ENCODE measurements around the gene CASP14.
"Not testable (repeated sequence)": the region's sequence is repeated elsewhere in the genome, so short reads cannot be mapped to it uniquely, and the experiment has no call there.

Gene CASP14

GRCh38 chr19:15048885-15049541 lies at the start of gene CASP14:
TSS of gene CASP14 (plus strand) at chr19:15049480. CDS start at chr19:15052252, 2,772 bp downstream.
- H3K4me3 ChIP-seq (ENCODE audit: low read depth, low read length) = no peak within 1 kb of the TSS
- in situ Hi-C loops (cut with HindIII; ENCODE audit: low sequenced_read_pairs) = no loop called here
- no peak for TF ChIP-seq CTCF (IDR thresholded peaks at IDR 0.05; ENCODE audit: low read depth, low read length, missing control alignments)
- no peak for DNase-seq (ENCODE audit: low read depth)

GRCh38 chr19:15008308-15008707 lies 41.0 kb upstream of the CASP14 start:
- TF ChIP-seq CTCF (IDR thresholded peaks at IDR 0.05; ENCODE audit: low read depth, low read length, missing control alignments) = no peak
- DNase-seq (ENCODE audit: low read depth) = no peak
- in situ Hi-C loops (cut with HindIII; ENCODE audit: low sequenced_read_pairs) = no loop called here
- H3K4me3 ChIP-seq (ENCODE audit: low read depth, low read length) = no peak overlapping the region

- in situ Hi-C loops (cut with HindIII; ENCODE audit: low sequenced_read_pairs) = no loop called here
- TF ChIP-seq CTCF (IDR thresholded peaks at IDR 0.05; ENCODE audit: low read depth, low read length, missing control alignments) = no peak
- DNase-seq (ENCODE audit: low read depth) = no peak
- no peak overlapping the region for H3K4me3 ChIP-seq (ENCODE audit: low read depth, low read length)
Measured at GRCh38 chr19:15010501-15011300, 38.6 kb upstream of the CASP14 start.

- in situ Hi-C loops (cut with HindIII; ENCODE audit: low sequenced_read_pairs) = no loop called here
- TF ChIP-seq CTCF (IDR thresholded peaks at IDR 0.05; ENCODE audit: low read depth, low read length, missing control alignments) = no peak
- H3K4me3 ChIP-seq (ENCODE audit: low read depth, low read length) = no peak overlapping the region
- no peak for DNase-seq (ENCODE audit: low read depth)
Measured at GRCh38 chr19:15014579-15014978, 34.7 kb upstream of the CASP14 start.

GRCh38 chr19:15015946-15016542 lies 33.2 kb upstream of the CASP14 start:
- in situ Hi-C loops (cut with HindIII; ENCODE audit: low sequenced_read_pairs) = no loop called here
- DNase-seq (ENCODE audit: low read depth) = no peak
- TF ChIP-seq CTCF (IDR thresholded peaks at IDR 0.05; ENCODE audit: low read depth, low read length, missing control alignments) = no peak
- no peak overlapping the region for H3K4me3 ChIP-seq (ENCODE audit: low read depth, low read length)

- DNase-seq (ENCODE audit: low read depth); H3K4me3 ChIP-seq (ENCODE audit: low read depth, low read length); in situ Hi-C loops (cut with HindIII; ENCODE audit: low sequenced_read_pairs): not testable (repeated sequence)
Measured at GRCh38 chr19:15018836-15019235, 30.4 kb upstream of the CASP14 start.
